ENCODE data around the gene MRFAP1L1. TPM values are rescaled to one million over a fixed set of nuclear protein-coding genes. Genes with fewer than 3 reads are reported as not detected.
A peak's percentile ranks its signal among the peaks of the same experiment; 100 is the strongest.

Gene MRFAP1L1
- total and polyA plus RNA-seq, 2 experiments from 2014 or later, result 43.9 to 44.1 TPM

GRCh38 chr4:6710282-6710681 is 617 bp upstream of the MRFAP1L1 start:
- no peak for DNase-seq
- Histone ChIP-seq H3K36me3 (ENCODE audit: low read depth) (peaks cover 13% of the 10 kb centered on the region), H3K9ac (peak overlapping the region; percentile 81), H3K4me1 (ENCODE audit: insufficient read depth) (peaks cover 13% of the 10 kb centered on the region), H3K4me3 (peak overlapping the region; percentile 81), H3K4me2 (ENCODE audit: unreplicated experiment) (peak overlapping the region; percentile 97), H3F3A (ENCODE audit: insufficient read depth) (no peaks in the 10 kb centered on the region), H4K20me1 (ENCODE audit: insufficient read depth) (no peaks in the 10 kb centered on the region), H3K9me3 (ENCODE audit: low read depth) (no peaks in the 10 kb centered on the region), H3K27me3 (replicated peaks; ENCODE audit: insufficient read depth) (no peaks in the 10 kb centered on the region), H3K27ac (no peak overlapping the region), H3K79me2 (ENCODE audit: insufficient read depth) (peaks cover 43% of the 10 kb centered on the region), H2AFZ (peak overlapping the region; percentile 89), H3K9me2 (ENCODE audit: insufficient read depth) (no peaks in the 10 kb centered on the region; the same call in 1 of the 2 replicates)
- WGBS, 2 experiments (ENCODE audit: low coverage in 1 of 2, low lambda C conversion rate in 2 of 2, missing lambda C conversion rate in 2 of 2), result 10 to 18% methylated on average over 6 of the region's 6 CpGs
- in situ Hi-C loops (cut with MboI), result loop anchor here (10.0 kb wide), 1 partner anchor 365 kb away; no protein-coding TSS in a partner anchor
- TF ChIP-seq EZH2phosphoT487 (IDR thresholded peaks at IDR 0.05; ENCODE audit: insufficient read depth, low read depth) (no peak), EZH2 (IDR thresholded peaks at IDR 0.05; ENCODE audit: insufficient read depth, poor library complexity, severe bottlenecking) (no peak)

GRCh38 chr4:6706173-6706572 is 3.5 kb downstream of the MRFAP1L1 start:
- no peak for TF ChIP-seq EZH2phosphoT487 (IDR thresholded peaks at IDR 0.05; ENCODE audit: insufficient read depth, low read depth)
- no peak for TF ChIP-seq EZH2 (IDR thresholded peaks at IDR 0.05; ENCODE audit: insufficient read depth, poor library complexity, severe bottlenecking)
- no peaks in the 10 kb centered on the region for H3K9me3 ChIP-seq (ENCODE audit: low read depth)
- peaks cover 20% of the 10 kb centered on the region for H3K36me3 ChIP-seq (ENCODE audit: low read depth)
- no peak for DNase-seq
- H3K27ac ChIP-seq, result no peak overlapping the region
- peaks cover 83% of the 10 kb centered on the region for H3K79me2 ChIP-seq (ENCODE audit: insufficient read depth)
- no peaks in the 10 kb centered on the region for H4K20me1 ChIP-seq (ENCODE audit: insufficient read depth)
- H3K9ac ChIP-seq, result no peak overlapping the region
- no peaks in the 10 kb centered on the region for H3K27me3 ChIP-seq (replicated peaks; ENCODE audit: insufficient read depth)
- H3K4me3 ChIP-seq, result no peak overlapping the region
- in situ Hi-C loops (cut with MboI), result no loop called here
- 98 to 100% methylated on average over 5 of the region's 5 CpGs for WGBS, 2 experiments (ENCODE audit: low coverage in 1 of 2, low lambda C conversion rate in 2 of 2, missing lambda C conversion rate in 2 of 2)
- H3K9me2 ChIP-seq (ENCODE audit: insufficient read depth), result no peaks in the 10 kb centered on the region; the same call in 1 of the 2 replicates
- no peak overlapping the region for H2AFZ ChIP-seq
- H3K4me1 ChIP-seq (ENCODE audit: insufficient read depth), result peaks cover 21% of the 10 kb centered on the region
- no peaks in the 10 kb centered on the region for H3F3A ChIP-seq (ENCODE audit: insufficient read depth)
- no peak overlapping the region for H3K4me2 ChIP-seq (ENCODE audit: unreplicated experiment)

- no peak overlapping the region for H3K4me2 ChIP-seq (ENCODE audit: unreplicated experiment)
- no peak overlapping the region for H3K4me3 ChIP-seq
- H3K36me3 ChIP-seq (ENCODE audit: low read depth), result peaks cover 20% of the 10 kb centered on the region
- no peak overlapping the region for H3K27ac ChIP-seq
- peaks cover 21% of the 10 kb centered on the region for H3K4me1 ChIP-seq (ENCODE audit: insufficient read depth)
- H3K9ac ChIP-seq, result no peak overlapping the region
- H3K27me3 ChIP-seq (replicated peaks; ENCODE audit: insufficient read depth), result no peaks in the 10 kb centered on the region
- no peaks in the 10 kb centered on the region for H3K9me3 ChIP-seq (ENCODE audit: low read depth)
- H4K20me1 ChIP-seq (ENCODE audit: insufficient read depth), result no peaks in the 10 kb centered on the region
- H2AFZ ChIP-seq, result no peak overlapping the region
- DNase-seq, result no peak
- WGBS, 2 experiments (ENCODE audit: low coverage in 1 of 2, low lambda C conversion rate in 2 of 2, missing lambda C conversion rate in 2 of 2), result 96 to 98% methylated on average over 2 of the region's 2 CpGs
- TF ChIP-seq EZH2 (IDR thresholded peaks at IDR 0.05; ENCODE audit: insufficient read depth, poor library complexity, severe bottlenecking), result no peak
- TF ChIP-seq EZH2phosphoT487 (IDR thresholded peaks at IDR 0.05; ENCODE audit: insufficient read depth, low read depth), result no peak
- no peaks in the 10 kb centered on the region for H3F3A ChIP-seq (ENCODE audit: insufficient read depth)
- in situ Hi-C loops (cut with MboI), result no loop called here
- H3K79me2 ChIP-seq (ENCODE audit: insufficient read depth), result peaks cover 84% of the 10 kb centered on the region
- H3K9me2 ChIP-seq (ENCODE audit: insufficient read depth), result no peaks in the 10 kb centered on the region
Observed at GRCh38 chr4:6705646-6706045, 4.0 kb downstream of the MRFAP1L1 start.

GRCh38 chr4:6703786-6704185 is 5.9 kb downstream of the MRFAP1L1 start:
- peak; percentile 61 for DNase-seq
- WGBS, 2 experiments (ENCODE audit: low coverage in 1 of 2, low lambda C conversion rate in 2 of 2, missing lambda C conversion rate in 2 of 2), result 36 to 37% methylated on average over 3 of the region's 3 CpGs
- in situ Hi-C loops (cut with MboI), result no loop called here
- no peaks in the 10 kb centered on the region for H3F3A ChIP-seq (ENCODE audit: insufficient read depth)
- no peaks in the 10 kb centered on the region for H4K20me1 ChIP-seq (ENCODE audit: insufficient read depth)
- H3K36me3 ChIP-seq (ENCODE audit: low read depth), result peaks cover 25% of the 10 kb centered on the region
- peak overlapping the region; percentile 28 for H3K4me2 ChIP-seq (ENCODE audit: unreplicated experiment)
- H3K9me2 ChIP-seq (ENCODE audit: insufficient read depth), result no peaks in the 10 kb centered on the region
- H2AFZ ChIP-seq, result no peak overlapping the region
- no peaks in the 10 kb centered on the region for H3K27me3 ChIP-seq (replicated peaks; ENCODE audit: insufficient read depth)
- H3K27ac ChIP-seq, result no peak overlapping the region
- H3K4me1 ChIP-seq (ENCODE audit: insufficient read depth), result peaks cover 21% of the 10 kb centered on the region
- H3K9me3 ChIP-seq (ENCODE audit: low read depth), result no peaks in the 10 kb centered on the region
- no peak for TF ChIP-seq EZH2 (IDR thresholded peaks at IDR 0.05; ENCODE audit: insufficient read depth, poor library complexity, severe bottlenecking)
- TF ChIP-seq EZH2phosphoT487 (IDR thresholded peaks at IDR 0.05; ENCODE audit: insufficient read depth, low read depth), result no peak
- peaks cover 76% of the 10 kb centered on the region for H3K79me2 ChIP-seq (ENCODE audit: insufficient read depth)
- no peak overlapping the region for H3K4me3 ChIP-seq
- no peak overlapping the region for H3K9ac ChIP-seq

GRCh38 chr4:6702761-6703160 is 6.9 kb downstream of the MRFAP1L1 start:
- WGBS, 2 experiments (ENCODE audit: low coverage in 1 of 2, low lambda C conversion rate in 2 of 2, missing lambda C conversion rate in 2 of 2), result 0% methylated on average over 1 of the region's 1 CpG
- H3K4me2 ChIP-seq (ENCODE audit: unreplicated experiment), result no peak overlapping the region
- H3K36me3 ChIP-seq (ENCODE audit: low read depth), result peaks cover 20% of the 10 kb centered on the region

More at GRCh38 chr4:6702761-6703160, 6.9 kb downstream of the MRFAP1L1 start:
- Histone ChIP-seq H4K20me1 (ENCODE audit: insufficient read depth) (no peaks in the 10 kb centered on the region), H3K9ac (no peak overlapping the region), H3K9me3 (ENCODE audit: low read depth) (no peaks in the 10 kb centered on the region), H3K27me3 (replicated peaks; ENCODE audit: insufficient read depth) (no peaks in the 10 kb centered on the region), H3K9me2 (ENCODE audit: insufficient read depth) (no peaks in the 10 kb centered on the region), H3K4me3 (no peak overlapping the region), H3K4me1 (ENCODE audit: insufficient read depth) (peaks cover 14% of the 10 kb centered on the region), H3F3A (ENCODE audit: insufficient read depth) (no peaks in the 10 kb centered on the region), H3K79me2 (ENCODE audit: insufficient read depth) (peaks cover 72% of the 10 kb centered on the region), H2AFZ (no peak overlapping the region), H3K27ac (no peak overlapping the region)
- DNase-seq, result no peak
- TF ChIP-seq EZH2phosphoT487 (IDR thresholded peaks at IDR 0.05; ENCODE audit: insufficient read depth, low read depth) (no peak), EZH2 (IDR thresholded peaks at IDR 0.05; ENCODE audit: insufficient read depth, poor library complexity, severe bottlenecking) (no peak)
- in situ Hi-C loops (cut with MboI), result no loop called here
